Right lobe of liver (tissue), 6 donors: ENCODE measurements around the gene CAT. TPM values are rescaled to one million over a fixed set of nuclear protein-coding genes. Genes with fewer than 3 reads are reported as not detected.

ENCODE experiments used
- ATAC-seq, 4 donors: fragments of 200-7000 bp; cut with Tn5 transposase; one replicate each; pipeline ENCODE4 v1.9.1; 2020; ENCODE audit warnings: mild to moderate bottlenecking in 4 of 4, moderate library complexity in 4 of 4
- DNase-seq, 3 donors: peaks; one replicate each; pipeline ENCODE4 v3.0.0-alpha.2; 2020
- H3K27ac ChIP-seq, 3 donors: fragments of 200-600 bp; one replicate each; pipeline ENCODE4 v1.8.0; 2022
- H3K27me3 ChIP-seq, 2 donors: fragments of 200-600 bp; one replicate each; pipeline ENCODE4 v1.8.0; 2022
- H3K36me3 ChIP-seq, 4 donors: fragments of 200-600 bp; sonication (generic) in 1 of 4; one replicate each; pipeline versions ENCODE4 v1.5.1 to v1.8.0; 2017 to 2022; ENCODE audit warnings: control low read depth in 1 of 4
- H3K4me1 ChIP-seq, 4 donors: fragments of 200-600 bp; sonication (generic) in 1 of 4; one replicate each; pipeline versions ENCODE4 v1.5.1 to v1.8.0; 2017 to 2022; ENCODE audit warnings: control low read depth in 1 of 4
- H3K4me3 ChIP-seq, 3 donors: fragments of 200-600 bp; one replicate each; pipeline ENCODE4 v1.8.0; 2022
- H3K9me3 ChIP-seq, 4 donors: fragments of 200-600 bp; sonication (generic) in 1 of 4; one replicate each; pipeline versions ENCODE4 v1.5.1 to v1.8.0; 2017 to 2022; ENCODE audit warnings: control low read depth in 1 of 4
- POLR2A ChIP-seq: fragments of 450-650 bp; IDR thresholded peaks from one replicate; pipeline ENCODE4 v1.6.1; 2017; ENCODE audit warnings: antibody characterized with exemption, mild to moderate bottlenecking
- WGBS: methylation state at CpG from one replicate; pipeline ENCODE4 v1.1.6; 2018; ENCODE audit warnings: low coverage, low lambda C conversion rate; ENCODE audit not compliant: insufficient coverage; ENCODE audit errors: missing lambda C conversion rate; 5-methylcytosine and 5-hydroxymethylcytosine counted together
- intact Hi-C, 2 donors: fragments of 100-400 bp; cut with DNase I; formaldehyde crosslinking; loops; one replicate each; pipeline versions ENCODE4 v1.11.2 to v1.14.1; 2022
- total RNA-seq, 6 experiments: library from RNA; depleted of rRNA in 2 of 6; stranded (reverse); fragments of >200 nt in 2 of 6; fragmentation: NEBNext Ultra II Directional in 3 of 6; extraction: Animal tissue kit (Norgen Biotek cat#: 25700) in 3 of 6; gene quantifications; one replicate each; pipeline versions ENCODE4 v1.1.0 to v1.2.4, GENCODE V29; 2016 to 2023
- TF ChIP-seq, protein P1 (sequence below), 4 donors: fragments of 200-600 bp in 3 of 4; fragments of 450-650 bp in 1 of 4; IDR thresholded peaks; one replicate each; pipeline versions ENCODE4 v1.5.1 to v1.8.0; 2016 to 2022; ENCODE audit warnings: antibody characterized with exemption in 4 of 4, mild to moderate bottlenecking in 2 of 4
- donor health status: DM: no; HTN: yes; CAD: no.
- donor health status: DM: no; HTN: no; CAD: no.
- donor health status: DM: no; HTN: no; CAD: no.
- donor health status: DM: no; HTN: yes; CAD: no.
- donor health status: DM: no; HTN: yes; CAD: no.

Gene CAT
- total RNA-seq, 6 experiments from 2014 or later: 212 to 450 (median 330) TPM

DNA sequence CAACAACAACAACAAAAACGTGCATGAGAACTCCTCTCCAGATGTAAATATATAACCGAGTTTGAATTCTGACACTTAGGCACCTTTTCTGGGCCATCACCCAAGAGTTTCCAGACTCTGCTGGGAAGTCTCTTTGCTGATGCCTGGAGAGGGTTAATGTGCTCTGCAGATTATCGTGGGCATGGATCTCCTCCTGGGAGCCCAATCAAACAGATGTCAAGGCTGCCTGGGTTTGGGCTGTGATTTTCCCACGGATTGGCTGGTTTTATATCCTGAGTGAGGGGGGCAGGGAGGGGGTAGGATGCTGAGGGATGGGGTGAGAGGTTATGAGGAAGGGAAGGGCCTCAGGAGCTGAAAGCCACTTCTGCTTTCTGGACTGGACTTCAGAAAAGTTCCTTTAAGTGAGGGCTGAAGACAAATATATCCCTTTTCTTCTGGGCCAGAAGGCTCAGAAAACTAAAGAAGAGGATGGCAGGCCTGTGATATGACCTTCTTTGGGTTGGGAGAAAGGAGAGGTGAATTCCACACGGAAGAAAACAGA is 70.7 kb downstream of the CAT start:
- Histone ChIP-seq H3K36me3 (no peaks in the 10 kb centered on the region), H3K27me3 (no peaks in the 10 kb centered on the region), H3K4me3 (no peak overlapping the region), H3K27ac (no peak overlapping the region), H3K9me3 (no peaks in the 10 kb centered on the region), H3K4me1 (peaks cover 0 to 15% (median 2%) of the 10 kb centered on the region in 4 donors)
- 26% methylated on average over 5 of the region's 5 CpGs for WGBS
- DNase-seq (no peak), ATAC-seq (peak in 1 of 4 donors; percentile 38)
- TF ChIP-seq, protein P1, sequence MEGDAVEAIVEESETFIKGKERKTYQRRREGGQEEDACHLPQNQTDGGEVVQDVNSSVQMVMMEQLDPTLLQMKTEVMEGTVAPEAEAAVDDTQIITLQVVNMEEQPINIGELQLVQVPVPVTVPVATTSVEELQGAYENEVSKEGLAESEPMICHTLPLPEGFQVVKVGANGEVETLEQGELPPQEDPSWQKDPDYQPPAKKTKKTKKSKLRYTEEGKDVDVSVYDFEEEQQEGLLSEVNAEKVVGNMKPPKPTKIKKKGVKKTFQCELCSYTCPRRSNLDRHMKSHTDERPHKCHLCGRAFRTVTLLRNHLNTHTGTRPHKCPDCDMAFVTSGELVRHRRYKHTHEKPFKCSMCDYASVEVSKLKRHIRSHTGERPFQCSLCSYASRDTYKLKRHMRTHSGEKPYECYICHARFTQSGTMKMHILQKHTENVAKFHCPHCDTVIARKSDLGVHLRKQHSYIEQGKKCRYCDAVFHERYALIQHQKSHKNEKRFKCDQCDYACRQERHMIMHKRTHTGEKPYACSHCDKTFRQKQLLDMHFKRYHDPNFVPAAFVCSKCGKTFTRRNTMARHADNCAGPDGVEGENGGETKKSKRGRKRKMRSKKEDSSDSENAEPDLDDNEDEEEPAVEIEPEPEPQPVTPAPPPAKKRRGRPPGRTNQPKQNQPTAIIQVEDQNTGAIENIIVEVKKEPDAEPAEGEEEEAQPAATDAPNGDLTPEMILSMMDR (IDR thresholded peaks at IDR 0.05): no peak
- no peak for TF ChIP-seq POLR2A
- intact Hi-C loops: no loop called here

DNA sequence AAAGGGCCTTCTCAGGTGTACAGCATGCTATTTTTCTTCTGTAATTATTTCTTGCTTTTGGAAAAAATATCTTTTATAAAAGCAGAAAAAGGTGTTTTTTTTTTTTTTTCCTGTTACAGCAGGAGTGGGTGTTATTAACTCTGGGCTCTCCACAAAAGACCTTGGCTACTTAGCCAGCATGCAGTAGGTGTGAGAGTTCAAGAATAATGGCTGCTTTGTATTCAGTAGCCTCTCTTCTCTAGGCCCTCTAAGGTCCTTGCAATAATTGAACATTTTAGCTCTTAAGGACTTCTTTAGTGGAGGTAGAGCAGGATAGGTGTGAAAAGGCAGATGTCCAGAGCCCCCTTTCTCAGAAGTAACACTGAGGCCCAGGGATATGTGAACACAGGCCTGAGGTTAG is 71.5 kb downstream of the CAT start:
- Histone ChIP-seq H3K9me3 (no peaks in the 10 kb centered on the region), H3K27ac (no peak overlapping the region), H3K36me3 (no peaks in the 10 kb centered on the region), H3K27me3 (no peaks in the 10 kb centered on the region), H3K4me1 (peaks cover 0 to 12% (median 2%) of the 10 kb centered on the region in 4 donors), H3K4me3 (no peak overlapping the region)
- ATAC-seq (no peak), DNase-seq (no peak)
- TF ChIP-seq POLR2A: no peak
- TF ChIP-seq, protein P1 (IDR thresholded peaks at IDR 0.05): no peak
- intact Hi-C loops: no loop called here

DNA sequence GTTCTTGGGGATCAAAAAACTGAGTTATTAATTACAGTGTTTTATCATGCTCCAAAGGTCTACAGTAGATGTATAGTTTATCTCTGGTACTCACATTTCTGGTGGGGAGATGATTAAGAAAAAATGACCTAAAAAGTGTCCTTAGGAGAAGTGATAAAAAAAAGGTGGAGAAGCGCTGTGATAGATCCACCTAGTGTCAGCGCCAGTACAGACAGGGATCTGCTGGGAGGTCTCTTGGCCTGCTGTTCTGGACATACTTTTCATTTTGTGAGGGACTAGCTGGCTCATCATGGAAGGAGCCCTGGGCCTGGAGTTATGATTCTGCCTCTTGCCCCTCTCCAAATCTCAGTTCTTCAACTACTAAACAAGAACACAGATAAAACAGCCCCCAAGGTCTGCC is 71.9 kb downstream of the CAT start:
- ATAC-seq: no peak
- no CpG with 5 or more reads among the region's 2 CpGs for WGBS

DNA sequence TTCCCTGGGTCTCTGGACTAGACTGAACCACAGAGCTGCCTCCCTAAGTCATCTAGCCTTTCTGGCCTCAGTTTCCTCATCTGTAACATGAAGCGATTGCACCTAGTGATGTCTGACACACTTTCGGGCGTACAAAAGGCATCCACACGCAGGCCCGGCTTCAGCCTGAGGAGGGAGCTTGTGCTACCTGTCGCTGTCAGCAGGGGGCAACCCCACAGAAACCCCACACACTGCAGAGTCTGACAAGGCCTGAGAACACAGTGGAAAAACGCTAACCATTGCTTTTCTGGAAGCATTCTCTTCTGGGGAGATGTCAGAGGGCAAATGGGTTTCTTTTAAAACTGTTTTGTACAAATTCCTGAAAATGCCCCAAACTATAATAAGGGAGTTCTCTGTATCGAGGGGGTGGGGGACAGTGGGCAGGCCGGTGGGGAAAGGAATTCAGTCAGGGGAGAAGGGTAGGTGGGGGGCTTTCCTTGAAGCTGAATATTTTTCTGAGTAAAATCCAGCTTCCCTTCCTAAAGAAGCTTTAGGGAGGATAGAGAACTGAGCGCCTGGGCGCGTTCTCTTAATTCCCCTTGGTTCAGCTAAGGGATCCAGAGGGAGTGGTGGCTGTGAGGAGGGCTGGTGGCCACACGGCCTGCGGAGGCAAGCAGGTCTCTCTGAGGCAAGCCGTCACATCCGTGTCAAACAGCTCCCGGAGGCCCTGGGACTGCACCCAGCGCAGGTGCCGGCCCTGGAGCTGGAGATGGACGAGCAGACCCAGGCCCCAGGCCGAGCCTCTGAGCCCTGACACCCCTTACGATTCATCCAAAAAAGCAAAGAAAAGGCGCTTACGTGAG is 74.3 kb downstream of the CAT start:
- H3K9me3 ChIP-seq: no peaks in the 10 kb centered on the region
- WGBS: 55% methylated on average over 15 of the region's 24 CpGs
- no peak overlapping the region for H3K27ac ChIP-seq
- no peaks in the 10 kb centered on the region for H3K27me3 ChIP-seq
- TF ChIP-seq, protein P1 (IDR thresholded peaks at IDR 0.05): peak; percentile 66 to 75 (median 72)
- no peak for TF ChIP-seq POLR2A
- no peaks in the 10 kb centered on the region for H3K4me1 ChIP-seq
- intact Hi-C loops: no loop called here
- ATAC-seq: peak; percentile 92 to 96 (median 96)
- no peaks in the 10 kb centered on the region for H3K36me3 ChIP-seq
- peak; percentile 52 to 68 (median 60) for DNase-seq
- no peak overlapping the region for H3K4me3 ChIP-seq

More for the DNA sequence above, 71.9 kb downstream of the CAT start:
- intact Hi-C loops: no loop called here
- Histone ChIP-seq H3K4me3 (no peak overlapping the region), H3K36me3 (no peaks in the 10 kb centered on the region), H3K27ac (no peak overlapping the region), H3K9me3 (no peaks in the 10 kb centered on the region), H3K27me3 (no peaks in the 10 kb centered on the region), H3K4me1 (peaks cover 0 to 8% (median 2%) of the 10 kb centered on the region in 4 donors)
- no peak for DNase-seq
- no peak for TF ChIP-seq POLR2A
- TF ChIP-seq, protein P1 (IDR thresholded peaks at IDR 0.05): no peak
